GM23248 (cell line): ENCODE data around the gene UTP4.

Experiments used
- EZH2 ChIP-seq: fragments of 200-600 bp; sonication (generic); IDR thresholded peaks from 2 replicates; pipeline ENCODE4 v1.6.1; 2018; ENCODE audit warnings: antibody characterized with exemption, mild to moderate bottlenecking; ENCODE audit not compliant: insufficient read depth, poor library complexity, severe bottlenecking
- EZH2phosphoT487 ChIP-seq: fragments of 200-600 bp; sonication (generic); IDR thresholded peaks from 2 replicates; pipeline ENCODE4 v1.6.1; 2018; ENCODE audit warnings: antibody characterized with exemption, moderate library complexity, mild to moderate bottlenecking, low read depth; ENCODE audit not compliant: insufficient read depth

DNA sequence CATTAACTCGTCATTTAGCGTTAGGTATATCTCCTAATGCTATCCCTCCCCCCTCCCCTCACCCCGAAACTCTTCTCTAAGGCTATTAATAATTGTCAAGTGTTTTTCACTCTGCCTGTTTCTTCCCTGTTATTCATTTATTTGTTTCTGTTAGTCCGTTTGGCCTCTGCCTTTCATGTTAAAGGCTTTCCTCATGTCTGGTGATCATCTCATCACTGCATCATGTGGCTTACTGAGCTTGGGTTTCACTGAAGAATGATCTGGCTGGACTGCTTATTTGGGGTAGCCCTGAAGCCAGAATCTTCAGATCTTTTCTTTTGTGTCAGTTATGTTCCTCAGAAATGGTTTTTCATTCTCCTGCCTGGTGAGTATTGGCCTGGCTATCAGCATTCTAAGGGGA lies 9.5 kb downstream of the UTP4 start:
- TF ChIP-seq EZH2: no peak
- TF ChIP-seq EZH2phosphoT487: no peak
